ENCODE measurements around the gene KCNQ1. TPM values are rescaled to one million over a fixed set of nuclear protein-coding genes. Genes with fewer than 3 reads are reported as not detected.

Gene KCNQ1
- total RNA-seq, 1 donor from 2014 or later, result 2.7 TPM

DNA sequence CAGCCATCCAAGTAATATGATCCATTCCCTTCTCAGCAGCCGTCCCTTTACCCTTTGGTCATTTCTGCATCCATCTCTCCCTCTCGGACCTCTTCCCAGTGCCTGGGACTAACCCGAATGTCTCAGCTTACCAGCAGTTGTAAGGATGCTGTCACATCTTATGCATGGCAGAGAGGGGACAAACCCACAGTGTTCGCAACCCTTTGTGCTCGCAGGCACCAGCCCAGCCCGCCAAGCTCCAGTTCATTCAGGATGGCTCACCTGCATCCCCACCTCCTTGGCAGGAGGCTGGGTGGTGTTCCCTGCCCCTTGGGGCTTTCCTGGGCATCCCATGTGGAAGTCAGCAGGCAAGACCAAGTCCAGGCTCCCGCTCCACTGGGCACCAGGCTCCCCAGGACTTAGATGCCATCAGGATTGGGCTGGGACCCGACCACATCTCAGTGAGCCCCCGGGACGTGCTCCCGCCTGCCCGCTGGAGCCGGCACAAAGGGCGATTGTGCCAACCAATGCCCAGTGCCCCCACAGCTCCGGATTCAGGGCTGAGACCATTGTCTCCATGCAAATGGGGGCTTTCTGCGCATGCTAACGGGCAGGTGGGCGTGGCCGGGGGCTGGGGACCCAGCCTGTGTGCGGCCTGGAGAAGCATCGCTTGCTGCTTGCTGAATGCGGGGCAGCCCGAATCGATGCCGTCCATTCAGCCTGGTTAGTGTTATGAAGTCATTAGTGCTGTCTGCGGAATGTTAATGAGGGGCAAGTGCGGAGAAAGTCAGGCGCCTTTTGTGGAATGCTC lies 146.4 kb downstream of the KCNQ1 start:
- H3K36me3 ChIP-seq, result no peaks in the 10 kb centered on the region
- H3K4me1 ChIP-seq, result no peaks in the 10 kb centered on the region
- DNase-seq (ENCODE audit: extremely low spot score in 2 of 2), result peak; percentile 81 to 93
- intact Hi-C loops (cut with DNase I), result no loop called here
- no peaks in the 10 kb centered on the region for H3K9me3 ChIP-seq
- H3K27ac ChIP-seq, result no peak overlapping the region
- TF ChIP-seq, protein P1, sequence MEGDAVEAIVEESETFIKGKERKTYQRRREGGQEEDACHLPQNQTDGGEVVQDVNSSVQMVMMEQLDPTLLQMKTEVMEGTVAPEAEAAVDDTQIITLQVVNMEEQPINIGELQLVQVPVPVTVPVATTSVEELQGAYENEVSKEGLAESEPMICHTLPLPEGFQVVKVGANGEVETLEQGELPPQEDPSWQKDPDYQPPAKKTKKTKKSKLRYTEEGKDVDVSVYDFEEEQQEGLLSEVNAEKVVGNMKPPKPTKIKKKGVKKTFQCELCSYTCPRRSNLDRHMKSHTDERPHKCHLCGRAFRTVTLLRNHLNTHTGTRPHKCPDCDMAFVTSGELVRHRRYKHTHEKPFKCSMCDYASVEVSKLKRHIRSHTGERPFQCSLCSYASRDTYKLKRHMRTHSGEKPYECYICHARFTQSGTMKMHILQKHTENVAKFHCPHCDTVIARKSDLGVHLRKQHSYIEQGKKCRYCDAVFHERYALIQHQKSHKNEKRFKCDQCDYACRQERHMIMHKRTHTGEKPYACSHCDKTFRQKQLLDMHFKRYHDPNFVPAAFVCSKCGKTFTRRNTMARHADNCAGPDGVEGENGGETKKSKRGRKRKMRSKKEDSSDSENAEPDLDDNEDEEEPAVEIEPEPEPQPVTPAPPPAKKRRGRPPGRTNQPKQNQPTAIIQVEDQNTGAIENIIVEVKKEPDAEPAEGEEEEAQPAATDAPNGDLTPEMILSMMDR (IDR thresholded peaks at IDR 0.05), result no peak
- TF ChIP-seq POLR2A (IDR thresholded peaks at IDR 0.05) (no peak), POLR2AphosphoS5 (IDR thresholded peaks at IDR 0.05; ENCODE audit: insufficient read depth in 1 of 2, low read depth in 1 of 2) (no peak)
- H3K27me3 ChIP-seq, result no peaks in the 10 kb centered on the region
- H3K4me3 ChIP-seq, result no peak overlapping the region

DNA sequence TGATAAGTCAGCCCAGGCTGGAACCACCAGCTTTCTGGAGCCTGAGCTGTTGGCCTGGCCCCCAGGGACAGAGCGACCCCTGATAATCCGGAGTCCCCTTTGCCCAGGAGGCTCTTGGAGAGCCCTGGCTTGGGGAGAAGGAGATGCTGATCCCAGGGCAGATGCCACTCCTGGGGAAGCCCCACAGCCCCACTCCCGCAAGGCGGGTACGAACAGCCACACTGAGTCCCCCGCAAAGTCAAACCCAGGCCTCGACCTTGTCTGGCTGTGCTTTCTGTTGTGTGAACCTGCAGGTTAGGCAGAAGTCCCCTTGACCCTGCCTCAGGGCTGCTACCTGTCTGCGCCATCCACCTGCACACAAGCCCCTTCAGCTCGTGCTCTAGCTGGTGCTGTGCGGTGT lies 147.0 kb downstream of the KCNQ1 start:
- Histone ChIP-seq H3K4me3 (no peak overlapping the region), H3K27me3 (no peaks in the 10 kb centered on the region), H3K36me3 (no peaks in the 10 kb centered on the region), H3K27ac (no peak overlapping the region), H3K4me1 (no peaks in the 10 kb centered on the region), H3K9me3 (no peaks in the 10 kb centered on the region)
- intact Hi-C loops (cut with DNase I), result no loop called here
- DNase-seq (ENCODE audit: extremely low spot score in 2 of 2), result no peak
- TF ChIP-seq POLR2A (IDR thresholded peaks at IDR 0.05), result no peak
- no peak for TF ChIP-seq POLR2AphosphoS5 (IDR thresholded peaks at IDR 0.05; ENCODE audit: insufficient read depth in 1 of 2, low read depth in 1 of 2)
- TF ChIP-seq, protein P1 (IDR thresholded peaks at IDR 0.05), result no peak

DNA sequence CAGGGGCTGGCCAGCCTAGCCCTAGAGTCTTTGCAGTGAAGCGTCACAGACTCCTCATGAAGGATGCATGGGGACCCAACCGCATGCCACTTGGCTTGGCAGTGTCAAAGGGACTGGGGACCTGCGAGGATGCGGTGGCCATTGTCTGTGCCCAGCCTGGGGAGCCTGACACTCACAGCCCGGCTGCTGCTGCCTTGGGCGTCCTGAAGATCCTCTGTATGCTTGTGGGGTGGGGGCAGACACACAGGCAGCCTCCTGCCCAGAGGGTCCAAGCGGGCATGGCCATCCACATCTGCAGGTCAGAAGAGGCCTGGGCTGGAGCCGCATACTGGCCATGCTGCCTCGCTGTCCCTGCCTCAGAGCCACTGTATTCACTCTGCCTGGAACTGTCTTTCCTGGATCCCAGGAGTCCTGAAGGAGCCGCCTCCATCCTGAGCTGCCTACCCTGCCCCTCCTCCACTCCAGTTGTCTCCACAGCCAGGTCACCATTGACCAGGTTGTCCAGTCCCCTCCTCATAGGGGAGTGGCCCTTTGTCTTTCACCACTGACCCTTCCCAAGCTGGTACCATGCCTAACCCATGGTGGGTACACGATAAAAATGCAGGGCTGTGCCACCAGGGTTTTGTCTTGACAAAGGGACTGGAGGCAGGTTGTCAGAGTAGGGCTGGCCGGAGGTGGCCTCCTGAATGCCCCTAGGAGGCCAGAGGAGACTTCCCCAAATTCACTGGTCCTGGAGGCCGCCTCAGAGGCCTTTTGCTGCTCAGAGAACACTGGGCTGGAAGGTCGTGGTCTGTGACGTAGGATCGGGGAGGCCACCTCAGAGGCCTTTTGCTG lies 148.0 kb downstream of the KCNQ1 start:
- H3K27me3 ChIP-seq, result no peaks in the 10 kb centered on the region
- H3K27ac ChIP-seq, result no peak overlapping the region
- H3K9me3 ChIP-seq, result no peaks in the 10 kb centered on the region
- peak in 1 of 2 donors; percentile 71 for DNase-seq (ENCODE audit: extremely low spot score in 2 of 2)
- TF ChIP-seq POLR2AphosphoS5 (IDR thresholded peaks at IDR 0.05; ENCODE audit: insufficient read depth in 1 of 2, low read depth in 1 of 2) (no peak), POLR2A (IDR thresholded peaks at IDR 0.05) (no peak)
- TF ChIP-seq, protein P1 (IDR thresholded peaks at IDR 0.05), result no peak
- intact Hi-C loops (cut with DNase I), result no loop called here
- no peak overlapping the region for H3K4me3 ChIP-seq
- H3K36me3 ChIP-seq, result no peaks in the 10 kb centered on the region
- H3K4me1 ChIP-seq, result no peaks in the 10 kb centered on the region

DNA sequence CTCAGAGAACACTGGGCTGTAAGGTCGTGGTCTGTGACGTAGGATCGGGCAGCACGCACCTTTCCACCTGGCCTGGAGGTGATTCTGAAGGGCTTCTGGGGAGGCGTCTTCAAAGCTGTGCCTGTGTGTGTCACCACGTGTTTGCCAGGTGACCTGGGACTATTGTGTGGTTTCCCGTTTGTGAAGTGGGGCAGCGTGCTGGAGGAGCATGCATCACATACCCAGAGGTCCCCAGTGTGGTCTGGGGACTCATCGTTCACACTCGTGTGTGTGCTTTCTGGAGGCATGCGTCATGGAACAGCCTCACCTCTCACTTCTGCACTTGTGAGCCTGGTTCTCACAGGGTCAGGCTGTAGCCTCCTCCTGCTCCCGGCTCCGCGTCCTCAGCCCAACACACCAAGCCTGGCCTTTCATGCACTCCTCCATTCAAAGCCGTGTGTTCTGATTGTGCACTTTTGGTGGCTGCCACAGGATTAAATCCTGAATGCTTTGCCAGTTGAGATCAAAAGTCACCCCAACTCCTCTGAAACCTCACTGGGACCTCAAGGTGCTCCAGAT lies 148.7 kb downstream of the KCNQ1 start:
- Histone ChIP-seq H3K9me3 (no peaks in the 10 kb centered on the region), H3K36me3 (no peaks in the 10 kb centered on the region), H3K27ac (no peak overlapping the region), H3K4me3 (no peak overlapping the region), H3K27me3 (no peaks in the 10 kb centered on the region), H3K4me1 (no peaks in the 10 kb centered on the region)
- no peak for DNase-seq (ENCODE audit: extremely low spot score in 2 of 2)
- intact Hi-C loops (cut with DNase I), result no loop called here
- TF ChIP-seq POLR2AphosphoS5 (IDR thresholded peaks at IDR 0.05; ENCODE audit: insufficient read depth in 1 of 2, low read depth in 1 of 2) (no peak), POLR2A (IDR thresholded peaks at IDR 0.05) (no peak)
- TF ChIP-seq, protein P1 (IDR thresholded peaks at IDR 0.05), result no peak
